Activated T-helper 17 cell treated with anti-CD3 and anti-CD28 coated beads, Interleukin-2, amount 50 U/mL, for 72 hours (primary cell): ENCODE measurements around the gene NCDN. TPM values are rescaled to one million over a fixed set of nuclear protein-coding genes. Genes with fewer than 3 reads are reported as not detected.

Experiments
- ATAC-seq: fragments of 150-1000 bp; cut with Tn5 transposase; replicated peaks from 2 replicates; pipeline ENCODE4 v1.10.0; 2021; ENCODE audit warnings: mild to moderate bottlenecking, moderate library complexity
- H3K27ac Mint-ChIP-seq: one replicate; pipeline ENCODE4 v1.8.0; 2022; ENCODE audit warnings: mixed read lengths
- H3K27me3 Mint-ChIP-seq: one replicate; pipeline ENCODE4 v1.8.0; 2022; ENCODE audit warnings: mixed read lengths
- H3K36me3 Mint-ChIP-seq: one replicate; pipeline ENCODE4 v1.8.0; 2022; ENCODE audit warnings: low read depth, mild to moderate bottlenecking, mixed read lengths
- H3K4me1 Mint-ChIP-seq: one replicate; pipeline ENCODE4 v1.8.0; 2022; ENCODE audit warnings: mixed read lengths
- H3K4me3 Mint-ChIP-seq: one replicate; pipeline ENCODE4 v1.8.0; 2022; ENCODE audit warnings: mild to moderate bottlenecking, mixed read lengths
- H3K9me3 Mint-ChIP-seq: one replicate; pipeline ENCODE4 v1.8.0; 2022; ENCODE audit warnings: mixed read lengths
- total RNA-seq, 2 donors: library from RNA; stranded (reverse); gene quantifications; one replicate each; pipeline ENCODE4 v1.2.3, GENCODE V29; 2022

The NCDN gene
- total RNA-seq, 2 donors from 2014 or later = 37.1 to 42.4 TPM

GRCh38 chr1:35559317-35559944, 1.8 kb downstream of the NCDN start:
- Mint-ChIP-seq H3K27ac (peak overlapping the region; percentile 100), H3K4me1 (peaks cover 45% of the 10 kb centered on the region), H3K36me3 (peaks cover 65% of the 10 kb centered on the region), H3K9me3 (no peaks in the 10 kb centered on the region), H3K27me3 (no peaks in the 10 kb centered on the region), H3K4me3 (peak overlapping the region; percentile 99)
- ATAC-seq = no peak

GRCh38 chr1:35560256-35561225, 2.9 kb downstream of the NCDN start:
- Mint-ChIP-seq H3K27me3 (no peaks in the 10 kb centered on the region), H3K9me3 (no peaks in the 10 kb centered on the region), H3K4me1 (peaks cover 40% of the 10 kb centered on the region), H3K27ac (peak overlapping the region; percentile 47), H3K4me3 (peak overlapping the region; percentile 99), H3K36me3 (peaks cover 63% of the 10 kb centered on the region)
- no peak for ATAC-seq

DNA sequence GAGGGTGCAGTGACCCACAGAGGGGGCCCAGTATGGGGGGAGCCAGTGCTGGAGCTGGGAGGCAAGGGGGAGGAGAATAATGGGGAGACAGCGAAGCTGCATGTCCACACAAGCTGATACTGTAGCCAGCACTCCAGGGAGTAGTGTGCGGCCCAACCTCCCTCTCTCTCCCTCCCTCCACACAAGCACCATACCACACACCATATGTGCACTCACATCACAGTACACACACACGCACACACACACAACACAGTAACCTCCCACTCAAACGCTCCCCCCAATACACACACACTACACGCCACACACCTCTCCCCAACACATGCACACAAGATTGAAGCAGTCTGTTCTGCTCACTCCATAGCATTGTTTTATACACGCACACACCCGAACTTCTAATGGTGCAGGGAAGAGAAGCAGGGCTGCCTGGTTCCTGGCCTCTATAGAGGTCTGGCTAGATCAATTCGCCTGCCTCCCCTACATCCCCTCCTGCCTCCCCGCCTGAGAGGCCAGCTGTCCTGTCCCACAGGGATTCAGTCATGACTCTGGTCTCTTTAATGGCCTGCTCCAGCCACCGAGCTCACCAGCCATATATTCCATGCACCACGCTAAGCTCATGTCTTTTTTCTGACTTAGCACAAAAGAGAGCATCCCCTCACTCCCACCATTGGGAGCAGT, 3.8 kb downstream of the NCDN start:
- no peaks in the 10 kb centered on the region for H3K27me3 Mint-ChIP-seq
- peak overlapping the region; percentile 47 for H3K27ac Mint-ChIP-seq
- no peak for ATAC-seq
- H3K9me3 Mint-ChIP-seq = no peaks in the 10 kb centered on the region
- H3K4me1 Mint-ChIP-seq = peaks cover 32% of the 10 kb centered on the region
- peaks cover 67% of the 10 kb centered on the region for H3K36me3 Mint-ChIP-seq
- peak overlapping the region; percentile 43 for H3K4me3 Mint-ChIP-seq

DNA sequence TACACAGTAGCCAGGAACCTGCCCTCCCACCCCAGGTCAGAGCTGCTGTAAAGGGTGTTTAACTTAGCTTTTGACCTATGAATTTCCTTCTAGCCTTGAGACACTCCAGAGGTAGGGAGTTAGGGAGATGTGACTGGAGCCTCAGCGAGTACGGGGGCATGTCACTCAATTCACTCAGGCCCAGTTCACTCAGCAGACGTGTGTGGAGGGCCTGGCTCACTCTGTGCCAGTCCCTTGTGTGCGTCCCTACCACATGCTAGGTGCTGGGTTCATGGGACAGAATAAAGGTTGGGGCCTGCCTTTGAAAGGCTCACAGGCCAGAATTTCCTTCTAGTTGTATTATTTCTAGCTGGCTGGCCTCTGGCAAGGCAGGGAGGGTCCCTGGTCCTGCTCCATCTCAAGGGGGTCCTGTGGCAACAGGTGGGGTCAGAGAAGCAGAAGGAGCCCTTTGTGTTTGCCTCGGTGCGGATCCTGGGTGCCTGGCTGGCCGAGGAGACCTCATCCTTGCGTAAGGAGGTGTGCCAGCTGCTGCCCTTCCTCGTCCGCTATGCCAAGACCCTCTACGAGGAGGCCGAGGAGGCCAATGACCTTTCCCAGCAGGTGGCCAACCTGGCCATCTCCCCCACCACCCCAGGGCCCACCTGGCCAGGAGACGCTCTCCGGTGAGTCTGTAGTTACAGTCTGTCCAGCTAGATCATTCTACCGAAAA, 4.5 kb downstream of the NCDN start:
- Mint-ChIP-seq H3K9me3 (no peaks in the 10 kb centered on the region), H3K4me1 (peaks cover 30% of the 10 kb centered on the region), H3K27me3 (no peaks in the 10 kb centered on the region), H3K36me3 (peaks cover 73% of the 10 kb centered on the region), H3K4me3 (peak overlapping the region; percentile 43), H3K27ac (peak overlapping the region; percentile 50)
- ATAC-seq = no peak

GRCh38 chr1:35563166-35563565, 5.6 kb downstream of the NCDN start:
- H3K27ac Mint-ChIP-seq = peak overlapping the region; percentile 83
- ATAC-seq = no peak
- no peaks in the 10 kb centered on the region for H3K27me3 Mint-ChIP-seq
- H3K4me1 Mint-ChIP-seq = peaks cover 30% of the 10 kb centered on the region
- H3K4me3 Mint-ChIP-seq = no peak overlapping the region
- H3K9me3 Mint-ChIP-seq = no peaks in the 10 kb centered on the region
- H3K36me3 Mint-ChIP-seq = peaks cover 66% of the 10 kb centered on the region

- Mint-ChIP-seq H3K4me1 (peaks cover 32% of the 10 kb centered on the region), H3K36me3 (peaks cover 59% of the 10 kb centered on the region), H3K27ac (peak overlapping the region; percentile 83), H3K9me3 (no peaks in the 10 kb centered on the region), H3K4me3 (peak overlapping the region; percentile 36), H3K27me3 (no peaks in the 10 kb centered on the region)
- ATAC-seq = peak; percentile 84
Measured at GRCh38 chr1:35564037-35564883, 6.7 kb downstream of the NCDN start.

DNA sequence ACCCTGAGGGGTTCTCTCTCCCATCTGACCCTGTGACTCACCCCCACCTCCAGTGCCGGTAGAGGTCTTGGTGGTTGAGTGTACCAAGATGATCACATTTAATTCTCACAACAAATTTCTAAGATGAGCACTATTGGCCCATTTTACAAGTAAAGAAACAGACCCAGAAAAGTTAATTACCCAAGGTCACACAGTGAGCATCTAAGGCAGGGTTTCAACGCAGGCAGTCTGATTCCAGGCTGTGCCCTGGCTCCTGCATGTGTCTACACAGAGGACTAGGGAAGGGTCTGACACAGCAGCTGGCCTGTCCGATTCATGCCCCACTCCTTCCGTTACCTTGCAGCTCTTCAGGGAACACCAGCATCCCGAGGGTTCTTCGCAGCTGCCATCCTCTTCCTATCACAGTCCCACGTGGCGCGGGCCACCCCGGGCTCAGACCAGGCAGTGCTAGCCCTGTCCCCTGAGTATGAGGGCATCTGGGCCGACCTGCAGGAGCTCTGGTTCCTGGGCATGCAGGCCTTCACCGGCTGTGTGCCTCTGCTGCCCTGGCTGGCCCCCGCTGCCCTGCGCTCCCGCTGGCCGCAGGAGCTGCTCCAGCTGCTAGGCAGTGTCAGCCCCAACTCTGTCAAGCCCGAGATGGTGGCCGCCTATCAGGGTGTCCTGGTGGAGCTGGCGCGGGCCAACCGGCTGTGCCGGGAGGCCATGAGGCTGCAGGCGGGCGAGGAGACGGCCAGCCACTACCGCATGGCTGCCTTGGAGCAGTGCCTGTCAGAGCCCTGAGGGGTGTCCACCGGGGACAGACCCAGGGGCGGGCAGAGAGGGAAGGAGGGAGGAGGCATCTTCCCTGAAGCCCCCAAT, 7.5 kb downstream of the NCDN start:
- Mint-ChIP-seq H3K27me3 (no peaks in the 10 kb centered on the region), H3K9me3 (no peaks in the 10 kb centered on the region), H3K4me1 (peaks cover 25% of the 10 kb centered on the region), H3K36me3 (peaks cover 52% of the 10 kb centered on the region), H3K4me3 (no peak overlapping the region), H3K27ac (peak overlapping the region; percentile 83)
- ATAC-seq = no peak

GRCh38 chr1:35565742-35566133, 8.1 kb downstream of the NCDN start:
- no peak for ATAC-seq
- peaks cover 25% of the 10 kb centered on the region for H3K4me1 Mint-ChIP-seq
- H3K36me3 Mint-ChIP-seq = peaks cover 52% of the 10 kb centered on the region
- no peaks in the 10 kb centered on the region for H3K27me3 Mint-ChIP-seq
- no peak overlapping the region for H3K4me3 Mint-ChIP-seq
- no peaks in the 10 kb centered on the region for H3K9me3 Mint-ChIP-seq
- H3K27ac Mint-ChIP-seq = no peak overlapping the region

DNA sequence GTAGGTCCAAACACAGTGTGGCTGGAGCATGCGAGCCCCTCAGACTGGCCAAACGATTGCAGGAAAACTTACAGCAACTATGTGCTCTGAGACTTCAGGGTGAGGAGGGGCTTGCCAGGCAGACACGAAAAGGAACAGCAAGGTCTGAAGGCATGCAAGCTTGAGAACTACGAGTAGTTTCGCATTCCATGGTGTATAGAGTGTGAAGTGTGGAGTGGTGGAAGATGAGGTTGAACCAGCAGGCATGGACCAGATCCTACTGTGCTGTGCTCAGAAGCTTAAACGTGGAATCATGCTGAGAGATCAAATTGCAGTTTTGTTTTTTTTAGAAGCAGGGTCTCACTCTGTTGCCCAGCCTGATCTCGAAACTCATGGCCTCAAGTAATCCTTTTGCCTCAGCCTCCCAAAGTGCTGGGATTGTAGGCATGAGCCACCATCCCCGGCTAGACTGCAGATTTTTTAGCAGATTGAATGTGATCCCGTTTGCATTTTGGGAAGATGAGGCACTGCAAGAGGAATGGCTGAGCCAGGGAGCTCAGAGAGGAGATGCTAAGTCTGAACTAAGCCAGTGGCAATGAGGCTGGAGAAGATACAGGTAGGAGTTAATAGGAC, 10.5 kb downstream of the NCDN start:
- no peaks in the 10 kb centered on the region for H3K27me3 Mint-ChIP-seq
- H3K4me1 Mint-ChIP-seq = peaks cover 12% of the 10 kb centered on the region
- H3K4me3 Mint-ChIP-seq = no peak overlapping the region
- no peak for ATAC-seq
- peaks cover 31% of the 10 kb centered on the region for H3K36me3 Mint-ChIP-seq
- H3K27ac Mint-ChIP-seq = peak overlapping the region; percentile 12
- H3K9me3 Mint-ChIP-seq = no peaks in the 10 kb centered on the region

DNA sequence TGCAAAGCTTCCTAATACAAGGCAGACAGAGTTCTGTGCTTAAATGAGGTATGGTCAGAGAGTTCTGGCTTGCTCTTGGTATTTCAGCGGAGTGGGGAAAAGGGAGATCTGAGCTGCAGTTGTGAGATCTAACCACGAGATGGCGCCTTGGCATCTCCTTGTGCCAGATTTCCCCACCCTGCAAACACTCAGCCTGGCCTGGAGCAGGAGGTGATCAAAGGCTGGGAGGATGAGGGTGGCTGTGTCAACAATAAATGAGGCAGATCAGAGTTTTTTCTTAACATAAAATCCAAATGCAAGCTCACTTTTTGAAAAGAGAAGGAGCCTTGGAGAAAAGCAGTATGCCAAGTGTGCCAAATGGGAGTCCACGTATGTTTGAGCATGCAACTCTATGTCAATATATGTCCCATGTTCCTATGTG, 11.4 kb downstream of the NCDN start:
- Mint-ChIP-seq H3K36me3 (peaks cover 22% of the 10 kb centered on the region), H3K9me3 (no peaks in the 10 kb centered on the region), H3K27me3 (no peaks in the 10 kb centered on the region), H3K27ac (no peak overlapping the region), H3K4me3 (no peak overlapping the region), H3K4me1 (peaks cover 12% of the 10 kb centered on the region)
- peak; percentile 57 for ATAC-seq

- H3K4me3 Mint-ChIP-seq = no peak overlapping the region
- peaks cover 12% of the 10 kb centered on the region for H3K36me3 Mint-ChIP-seq
- H3K27ac Mint-ChIP-seq = no peak overlapping the region
- peaks cover 4% of the 10 kb centered on the region for H3K4me1 Mint-ChIP-seq
- no peaks in the 10 kb centered on the region for H3K9me3 Mint-ChIP-seq
- no peaks in the 10 kb centered on the region for H3K27me3 Mint-ChIP-seq
- ATAC-seq = no peak
Measured at GRCh38 chr1:35569936-35570335, 12.3 kb downstream of the NCDN start.

DNA sequence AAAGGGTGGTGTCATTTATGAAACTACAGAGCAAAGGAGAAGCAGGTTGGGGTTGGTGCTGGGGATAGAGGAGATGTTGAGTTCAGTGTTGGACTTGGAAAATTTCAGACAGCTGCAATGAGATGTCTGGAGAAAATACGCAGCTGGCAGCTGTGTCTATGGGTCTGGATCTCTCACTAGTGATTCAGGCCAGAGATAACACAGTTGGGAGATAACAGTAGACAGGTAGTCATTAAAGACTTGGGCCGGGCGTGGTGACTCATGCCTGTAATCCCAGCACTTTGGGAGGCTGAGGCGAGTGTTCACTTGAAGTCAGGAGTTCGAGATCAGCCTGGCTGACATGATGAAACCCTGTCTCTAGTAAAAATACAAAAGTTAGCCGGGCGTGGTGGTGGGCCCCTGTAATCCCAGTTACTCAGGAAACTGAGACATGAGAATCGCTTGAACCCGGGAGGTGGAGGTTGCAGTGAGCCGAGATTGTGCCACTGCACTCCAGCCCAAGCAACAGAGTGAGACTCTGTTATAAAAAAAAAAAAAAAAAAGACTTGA, 13.1 kb downstream of the NCDN start:
- no peak for ATAC-seq

More for the DNA sequence above, 13.1 kb downstream of the NCDN start:
- Mint-ChIP-seq H3K4me3 (no peak overlapping the region), H3K36me3 (peaks cover 12% of the 10 kb centered on the region), H3K9me3 (no peaks in the 10 kb centered on the region), H3K27ac (no peak overlapping the region), H3K4me1 (peaks cover 4% of the 10 kb centered on the region), H3K27me3 (no peaks in the 10 kb centered on the region)
